K562 (cell line): ENCODE measurements around the gene HDAC7. TPM values are rescaled to one million over a fixed set of nuclear protein-coding genes. Genes with fewer than 3 reads are reported as not detected.

Experiments
- ARHGAP35 ChIP-seq: fragments of 450-650 bp; IDR thresholded peaks from 2 replicates; pipeline ENCODE4 v1.6.1; 2018; ENCODE audit not compliant: partially characterized antibody
- BRD9 ChIP-seq: fragments of 450-650 bp; IDR thresholded peaks from 2 replicates; pipeline ENCODE4 v1.6.1; 2018; ENCODE audit warnings: low read depth; ENCODE audit not compliant: partially characterized antibody
- EGR1 ChIP-seq: fragments of 450-650 bp; conservative IDR thresholded peaks from 2 replicates; pipeline ENCODE4 v1.6.1; 2017; ENCODE audit warnings: mild to moderate bottlenecking
- ESRRB ChIP-seq: fragments of 250-450 bp; sonication (Bioruptor Pico); IDR thresholded peaks from 2 replicates; pipeline ENCODE4 v1.5.0; 2020; ENCODE audit warnings: mild to moderate bottlenecking, moderate library complexity, borderline replicate concordance
- HDAC2 ChIP-seq: fragments of 450-650 bp; IDR thresholded peaks from 2 replicates; pipeline ENCODE4 v1.6.1; 2016; ENCODE audit warnings: mild to moderate bottlenecking
- IRF2 ChIP-seq: sonication (generic); formaldehyde crosslinking; IDR thresholded peaks from 2 replicates; pipeline ENCODE4 v1.8.1; 2022; ENCODE audit warnings: mild to moderate bottlenecking, missing genetic modification reagents
- JUN ChIP-seq, 2 experiments: sonication (generic) in 1 of 2; formaldehyde crosslinking in 1 of 2; IDR thresholded peaks; 2 replicates each; pipeline versions ENCODE4 v1.6.1 to v1.8.0; 2012 to 2022; ENCODE audit warnings: borderline replicate concordance in 2 of 2, mild to moderate bottlenecking in 2 of 2, improper control_type of control experiment in 1 of 2, low read depth in 1 of 2, low read length in 1 of 2, missing genetic modification reagents in 1 of 2
- KDM5B ChIP-seq: fragments of 200-600 bp; sonication (generic); IDR thresholded peaks from 2 replicates; pipeline ENCODE4 v1.6.1; 2012; ENCODE audit warnings: low read depth, mild to moderate bottlenecking, moderate library complexity, low read length, control low read depth, inconsistent platforms; ENCODE audit not compliant: insufficient replicate concordance
- MAZ ChIP-seq, 2 experiments: fragments of 450-650 bp in 1 of 2; sonication (generic) in 1 of 2; formaldehyde crosslinking; IDR thresholded peaks in 1 of 2; conservative IDR thresholded peaks in 1 of 2; 2 replicates each; pipeline versions ENCODE4 v1.4.0 to v1.5.0; 2020; ENCODE audit warnings: mild to moderate bottlenecking in 1 of 2, missing genetic modification reagents in 1 of 2
- MTA3 ChIP-seq: fragments of 450-650 bp; formaldehyde crosslinking; IDR thresholded peaks from 2 replicates; pipeline ENCODE4 v1.6.1; 2017; ENCODE audit warnings: mild to moderate bottlenecking, borderline replicate concordance
- POLR2G ChIP-seq: fragments of 200-400 bp; formaldehyde crosslinking; IDR thresholded peaks from 2 replicates; pipeline ENCODE4 v1.6.1; 2017; ENCODE audit warnings: low read depth, mild to moderate bottlenecking, antibody characterized with exemption, low read length, moderate library complexity
- SIN3A ChIP-seq, 2 experiments: fragments of 150-350 bp in 1 of 2; IDR thresholded peaks; 2 replicates each; pipeline ENCODE4 v1.6.1; 2011 to 2016; ENCODE audit warnings: borderline replicate concordance in 2 of 2, low read depth in 2 of 2, low read length in 2 of 2, mild to moderate bottlenecking in 2 of 2, moderate library complexity in 2 of 2; ENCODE audit not compliant: control insufficient read depth in 1 of 2
- SMC3 ChIP-seq: conservative IDR thresholded peaks from 2 replicates; pipeline ENCODE4 v1.6.1; 2011; ENCODE audit warnings: low read depth, low read length, improper control_type of control experiment; ENCODE audit not compliant: insufficient read depth
- TEAD1 ChIP-seq, 2 experiments: fragments of 450-650 bp in 1 of 2; sonication (generic) in 1 of 2; formaldehyde crosslinking; IDR thresholded peaks; 2 replicates each; pipeline versions ENCODE4 v1.4.0 to v1.8.0; 2020 to 2022; ENCODE audit warnings: mild to moderate bottlenecking in 2 of 2, missing genetic modification reagents in 1 of 2
- XRCC5 ChIP-seq: fragments of 200-400 bp; formaldehyde crosslinking; IDR thresholded peaks from 2 replicates; pipeline ENCODE4 v1.6.1; 2017; ENCODE audit warnings: low read depth, mild to moderate bottlenecking, low read length
- ZNF57 ChIP-seq: fragments of 450-650 bp; formaldehyde crosslinking; IDR thresholded peaks from 2 replicates; pipeline ENCODE4 v1.4.0; 2020; ENCODE audit warnings: mild to moderate bottlenecking, moderate library complexity
- polyA plus RNA-seq, 8 experiments: library from polyadenylated mRNA; depleted of rRNA in 4 of 8; stranded (reverse) in 5 of 8; unstranded in 3 of 8; fragments of >200 nt; fragmentation: Nextera tagmentation in 2 of 8; fragmentation: Illumina TruSeq in 1 of 8; extraction: Ambion mirVana in 2 of 8; extraction: Trizol in 1 of 8; gene quantifications; 2 replicates each; pipeline versions ENCODE4 v1.2.1 to v1.2.3, GENCODE V29; 2011 to 2014; ENCODE audit warnings: inconsistent platforms in 1 of 8, missing spikeins in 1 of 8
- total RNA-seq, 7 experiments: library from RNA; depleted of rRNA in 6 of 7; stranded (reverse); fragments of >200 nt in 6 of 7; fragmentation: Illumina TruSeq in 2 of 7; extraction: Trizol in 2 of 7; gene quantifications; 2 replicates each; pipeline versions ENCODE4 v1.2.1 to v1.2.3, GENCODE V29; 2011 to 2021; ENCODE audit warnings: low replicate concordance in 1 of 7
- TF ChIP-seq, protein P1 (sequence below), 3 experiments: IDR thresholded peaks in 2 of 3; conservative IDR thresholded peaks in 1 of 3; 2 replicates each; pipeline ENCODE4 v1.5.1; 2011 to 2012; ENCODE audit warnings: low read length in 3 of 3, mild to moderate bottlenecking in 3 of 3, control low read depth in 2 of 3, improper control_type of control experiment in 1 of 3, inconsistent platforms in 1 of 3, low read depth in 1 of 3, mixed read lengths in 1 of 3, moderate library complexity in 1 of 3; ENCODE audit not compliant: insufficient read depth in 2 of 3
- TF ChIP-seq, protein P2 (sequence below): conservative IDR thresholded peaks from 2 replicates; pipeline ENCODE4 v1.6.1; 2011; ENCODE audit warnings: low read depth, mild to moderate bottlenecking, low read length; ENCODE audit not compliant: control insufficient read depth
- TF ChIP-seq, protein P3 (sequence below): sonication (generic); formaldehyde crosslinking; IDR thresholded peaks from 2 replicates; pipeline ENCODE4 v1.8.1; 2023; ENCODE audit warnings: mild to moderate bottlenecking, missing genetic modification reagents

The HDAC7 gene
- total and polyA plus RNA-seq, 9 of the 15 experiments (the other 6 are each of a cell fraction or from before 2014, with no cell fraction given), result 2.5 to 129 (median 31.1) TPM

DNA sequence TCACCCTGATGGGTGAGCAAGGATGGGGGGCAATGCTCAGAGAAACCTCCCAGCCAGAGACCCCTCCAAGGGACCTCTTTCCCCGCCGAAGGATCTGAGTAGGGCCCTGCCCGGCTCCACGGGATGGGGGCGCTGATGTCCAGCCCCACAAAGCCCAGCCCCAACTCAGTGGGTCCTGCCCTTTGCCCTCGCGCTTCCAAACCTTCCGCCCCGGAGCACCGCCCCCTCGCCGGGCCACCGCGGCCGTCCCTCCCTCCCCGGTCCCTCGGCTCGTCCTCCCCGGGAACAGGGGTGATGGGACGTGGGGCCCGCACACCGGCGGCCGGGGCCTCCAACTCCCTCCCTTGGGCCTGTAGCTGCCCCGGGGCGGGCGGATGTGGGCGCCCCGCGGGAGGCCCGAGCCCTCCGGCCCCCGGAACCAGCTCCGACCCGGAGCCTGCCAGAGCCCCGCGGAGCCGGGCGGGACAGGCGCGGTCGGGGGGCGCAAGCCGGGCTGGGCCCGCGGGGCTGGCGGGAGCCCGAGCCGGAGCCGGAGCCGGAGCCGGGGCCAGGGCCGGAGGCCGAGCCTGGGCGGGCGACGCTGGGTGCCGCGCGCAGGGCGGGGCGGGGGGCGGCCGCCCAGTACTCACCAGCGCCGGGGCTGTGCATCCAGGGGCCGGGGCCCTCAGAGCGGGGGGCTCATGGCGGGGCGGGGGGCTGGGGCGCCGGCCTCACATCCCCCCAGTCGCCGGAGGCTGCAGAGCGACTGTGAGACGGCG, 386 bp downstream of the HDAC7 start (continued):
- TF ChIP-seq JUN (IDR thresholded peaks at IDR 0.05; ENCODE audit: borderline replicate concordance, low read depth, low read length) (peak; percentile 22; the same call in 1 of the 2 replicates), JUN (CRISPR knock-in tag; IDR thresholded peaks at IDR 0.05; ENCODE audit: borderline replicate concordance) (no peak), TEAD1 (CRISPR knock-in tag; IDR thresholded peaks at IDR 0.05) (0 out of 4 replicates have a peak, but pooled peaks have one; percentile 4 to 32), SMC3 (0 out of 2 replicates have a peak, but pooled peaks have one; percentile 20), XRCC5 (peak; percentile 36; the same call in 1 of the 2 replicates), IRF2 (CRISPR knock-in tag) (no peak), MTA3 (peak; percentile 66; the same call in 1 of the 2 replicates), ZNF57 (CRISPR knock-in tag) (no peak), POLR2G (peak; percentile 40; the same call in 1 of the 2 replicates), HDAC2 (no peak), MAZ (CRISPR knock-in tag; conservative IDR thresholded peaks at IDR 0.05 in 1 of 2, IDR thresholded peaks at IDR 0.05 in 1 of 2) (peak; percentile 75 to 91), ESRRB (no peak), BRD9 (no peak), SIN3A (IDR thresholded peaks at IDR 0.05; ENCODE audit: borderline replicate concordance in 2 of 2, control insufficient read depth in 1 of 2, low read depth in 2 of 2, low read length in 2 of 2) (0 out of 4 replicates have a peak, but pooled peaks of 1 of the 2 experiments have one; percentile 19), KDM5B (peak; percentile 19), EGR1 (peak; percentile 49), ARHGAP35 (no peak)
- TF ChIP-seq, protein P1, sequence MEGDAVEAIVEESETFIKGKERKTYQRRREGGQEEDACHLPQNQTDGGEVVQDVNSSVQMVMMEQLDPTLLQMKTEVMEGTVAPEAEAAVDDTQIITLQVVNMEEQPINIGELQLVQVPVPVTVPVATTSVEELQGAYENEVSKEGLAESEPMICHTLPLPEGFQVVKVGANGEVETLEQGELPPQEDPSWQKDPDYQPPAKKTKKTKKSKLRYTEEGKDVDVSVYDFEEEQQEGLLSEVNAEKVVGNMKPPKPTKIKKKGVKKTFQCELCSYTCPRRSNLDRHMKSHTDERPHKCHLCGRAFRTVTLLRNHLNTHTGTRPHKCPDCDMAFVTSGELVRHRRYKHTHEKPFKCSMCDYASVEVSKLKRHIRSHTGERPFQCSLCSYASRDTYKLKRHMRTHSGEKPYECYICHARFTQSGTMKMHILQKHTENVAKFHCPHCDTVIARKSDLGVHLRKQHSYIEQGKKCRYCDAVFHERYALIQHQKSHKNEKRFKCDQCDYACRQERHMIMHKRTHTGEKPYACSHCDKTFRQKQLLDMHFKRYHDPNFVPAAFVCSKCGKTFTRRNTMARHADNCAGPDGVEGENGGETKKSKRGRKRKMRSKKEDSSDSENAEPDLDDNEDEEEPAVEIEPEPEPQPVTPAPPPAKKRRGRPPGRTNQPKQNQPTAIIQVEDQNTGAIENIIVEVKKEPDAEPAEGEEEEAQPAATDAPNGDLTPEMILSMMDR (IDR thresholded peaks at IDR 0.05 in 2 of 3, conservative IDR thresholded peaks at IDR 0.05 in 1 of 3; ENCODE audit: insufficient read depth in 2 of 3, low read depth in 1 of 3, low read length in 3 of 3), result peak; percentile 54 to 70 (median 63)
- TF ChIP-seq, protein P2, sequence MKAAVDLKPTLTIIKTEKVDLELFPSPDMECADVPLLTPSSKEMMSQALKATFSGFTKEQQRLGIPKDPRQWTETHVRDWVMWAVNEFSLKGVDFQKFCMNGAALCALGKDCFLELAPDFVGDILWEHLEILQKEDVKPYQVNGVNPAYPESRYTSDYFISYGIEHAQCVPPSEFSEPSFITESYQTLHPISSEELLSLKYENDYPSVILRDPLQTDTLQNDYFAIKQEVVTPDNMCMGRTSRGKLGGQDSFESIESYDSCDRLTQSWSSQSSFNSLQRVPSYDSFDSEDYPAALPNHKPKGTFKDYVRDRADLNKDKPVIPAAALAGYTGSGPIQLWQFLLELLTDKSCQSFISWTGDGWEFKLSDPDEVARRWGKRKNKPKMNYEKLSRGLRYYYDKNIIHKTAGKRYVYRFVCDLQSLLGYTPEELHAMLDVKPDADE, result 0 out of 2 replicates have a peak, but pooled peaks have one; percentile 16
- TF ChIP-seq, protein P3, sequence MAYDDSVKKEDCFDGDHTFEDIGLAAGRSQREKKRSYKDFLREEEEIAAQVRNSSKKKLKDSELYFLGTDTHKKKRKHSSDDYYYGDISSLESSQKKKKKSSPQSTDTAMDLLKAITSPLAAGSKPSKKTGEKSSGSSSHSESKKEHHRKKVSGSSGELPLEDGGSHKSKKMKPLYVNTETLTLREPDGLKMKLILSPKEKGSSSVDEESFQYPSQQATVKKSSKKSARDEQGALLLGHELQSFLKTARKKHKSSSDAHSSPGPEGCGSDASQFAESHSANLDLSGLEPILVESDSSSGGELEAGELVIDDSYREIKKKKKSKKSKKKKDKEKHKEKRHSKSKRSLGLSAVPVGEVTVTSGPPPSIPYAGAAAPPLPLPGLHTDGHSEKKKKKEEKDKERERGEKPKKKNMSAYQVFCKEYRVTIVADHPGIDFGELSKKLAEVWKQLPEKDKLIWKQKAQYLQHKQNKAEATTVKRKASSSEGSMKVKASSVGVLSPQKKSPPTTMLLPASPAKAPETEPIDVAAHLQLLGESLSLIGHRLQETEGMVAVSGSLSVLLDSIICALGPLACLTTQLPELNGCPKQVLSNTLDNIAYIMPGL (CRISPR knock-in tag), result no peak
